Transverse colon (tissue), 3 donors: ENCODE results near the gene BPIFB3.

ENCODE experiments used
- CTCF ChIP-seq, 5 experiments: fragments of 200-600 bp in 3 of 5; fragments of 450-650 bp in 2 of 5; sonication (generic) in 3 of 5; IDR thresholded peaks; 1 replicate in 2 of 5; 2 replicates in 3 of 5; pipeline ENCODE4 v1.5.1; 2016 to 2017; ENCODE audit warnings: antibody characterized with exemption in 5 of 5, inconsistent platforms in 3 of 5, mild to moderate bottlenecking in 2 of 5, moderate library complexity in 1 of 5
- POLR2A ChIP-seq: fragments of 450-650 bp; IDR thresholded peaks from one replicate; pipeline ENCODE4 v1.6.1; 2016; ENCODE audit warnings: antibody characterized with exemption, mild to moderate bottlenecking, moderate library complexity

- TF ChIP-seq POLR2A (no peak), CTCF (IDR thresholded peaks at IDR 0.05) (no peak)
Observed at GRCh38 chr20:33004141-33004751, 49.5 kb upstream of the BPIFB3 start, which contains the start of gene SUN5.
